GM19455 (cell line): ENCODE measurements around the gene TMEM87B.

Experiments used
- ATAC-seq: cut with Tn5 transposase; IDR thresholded peaks from one replicate; pipeline ENCODE4 v1.9.1; 2021; ENCODE audit not compliant: unreplicated experiment

The TMEM87B gene

GRCh38 chr2:112149194-112149593 is 94.1 kb downstream of the TMEM87B start:
- no peak for ATAC-seq

GRCh38 chr2:112149866-112150435 is 94.9 kb downstream of the TMEM87B start:
- ATAC-seq, result no peak

- no peak for ATAC-seq
Observed at GRCh38 chr2:112150447-112150846, 95.4 kb downstream of the TMEM87B start.

GRCh38 chr2:112150851-112151250 is 95.8 kb downstream of the TMEM87B start:
- ATAC-seq, result no peak

GRCh38 chr2:112151271-112151670 is 96.2 kb downstream of the TMEM87B start:
- no peak for ATAC-seq

GRCh38 chr2:112151701-112152440 is 96.8 kb downstream of the TMEM87B start:
- no peak for ATAC-seq

- ATAC-seq, result no peak
Observed at GRCh38 chr2:112152476-112153178, 97.6 kb downstream of the TMEM87B start.

GRCh38 chr2:112153179-112153490 is 98.1 kb downstream of the TMEM87B start:
- ATAC-seq, result no peak

GRCh38 chr2:112153501-112153900 is 98.4 kb downstream of the TMEM87B start:
- ATAC-seq, result no peak

- ATAC-seq, result no peak
Observed at GRCh38 chr2:112154246-112155117, 99.4 kb downstream of the TMEM87B start.

GRCh38 chr2:112155331-112156151 is 100.5 kb downstream of the TMEM87B start:
- ATAC-seq, result no peak

- no peak for ATAC-seq
Observed at GRCh38 chr2:112156152-112156986, 101.3 kb downstream of the TMEM87B start.

- no peak for ATAC-seq
Observed at GRCh38 chr2:112157472-112157871, 102.4 kb downstream of the TMEM87B start.

- no peak for ATAC-seq
Observed at GRCh38 chr2:112159454-112159921, 104.4 kb downstream of the TMEM87B start.

- ATAC-seq, result no peak
Observed at GRCh38 chr2:112160283-112161250, 105.5 kb downstream of the TMEM87B start.

- no peak for ATAC-seq
Observed at GRCh38 chr2:112161431-112162145, 106.5 kb downstream of the TMEM87B start.

- ATAC-seq, result no peak
Observed at GRCh38 chr2:112162341-112162740, 107.3 kb downstream of the TMEM87B start.

- no peak for ATAC-seq
Observed at GRCh38 chr2:112162956-112163355, 107.9 kb downstream of the TMEM87B start.
